SK-N-SH (cell line): ENCODE measurements around the gene GPATCH2L. TPM values are rescaled to one million over a fixed set of nuclear protein-coding genes. Genes with fewer than 3 reads are reported as not detected.

ENCODE experiments used
- CTCF ChIA-PET: fragments of 300-600, 350-600 bp; formaldehyde crosslinking; extraction: SDS; loops from one replicate; lab custom pipeline; 2021; lab: Yijun Ruan, JAX
- POLR2A ChIA-PET: fragments of 350-600 bp; sonication (Branson Sonifier 250); formaldehyde crosslinking; extraction: SDS; loops from one replicate; lab custom pipeline; 2020; ENCODE audit warnings: antibody characterized with exemption, inconsistent platforms; lab: Yijun Ruan, JAX
- DNase-seq: peaks from one replicate; pipeline ENCODE4 v3.0.0; 2012
- H2AFZ ChIP-seq: fragments of 200-600 bp; sonication (generic); 2 replicates; pipeline ENCODE4 v1.8.1; 2016; ENCODE audit warnings: antibody characterized with exemption, mild to moderate bottlenecking, low read depth
- H3F3A ChIP-seq: fragments of 200-600 bp; sonication (generic); replicated peaks from 2 replicates; pipeline ENCODE3; 2016; ENCODE audit warnings: antibody characterized with exemption, mild to moderate bottlenecking; ENCODE audit not compliant: insufficient read depth
- H3K27ac ChIP-seq, 2 experiments: fragments of 200-500 bp in 1 of 2; fragments of 200-600 bp in 1 of 2; sonication (Bioruptor generic) in 1 of 2; sonication (generic), shearing (Covaris generic) in 1 of 2; 2 replicates each; pipeline versions ENCODE4 v1.5.1 to v1.6.1; 2014 to 2016; ENCODE audit warnings: low read depth in 2 of 2, inconsistent platforms in 1 of 2, low read length in 1 of 2, mild to moderate bottlenecking in 1 of 2, mixed read lengths in 1 of 2
- H3K27me3 ChIP-seq: fragments of 200-600 bp; sonication (generic), shearing (Covaris generic); 2 replicates; pipeline ENCODE4 v1.6.1; 2016; ENCODE audit warnings: mixed run types; ENCODE audit not compliant: insufficient read depth
- H3K36me3 ChIP-seq, 2 experiments: fragments of 200-500 bp in 1 of 2; fragments of 200-600 bp in 1 of 2; sonication (Bioruptor generic) in 1 of 2; sonication (generic) in 1 of 2; replicated peaks in 1 of 2; 2 replicates each; pipeline versions ENCODE3 to v1.5.1; 2014 to 2016; ENCODE audit warnings: low read length in 1 of 2, mild to moderate bottlenecking in 1 of 2; ENCODE audit not compliant: insufficient read depth in 2 of 2, control insufficient read depth in 1 of 2
- H3K4me1 ChIP-seq, 2 experiments: fragments of 200-500 bp in 1 of 2; fragments of 200-600 bp in 1 of 2; sonication (Bioruptor generic) in 1 of 2; sonication (generic), shearing (Covaris generic) in 1 of 2; 2 replicates each; pipeline versions ENCODE4 v1.5.1 to v1.6.1; 2014 to 2016; ENCODE audit warnings: low read depth in 1 of 2, low read length in 1 of 2, mixed run types in 1 of 2; ENCODE audit not compliant: insufficient read depth in 2 of 2, control insufficient read depth in 1 of 2
- H3K4me2 ChIP-seq: fragments of 200-600 bp; sonication (generic), shearing (Covaris generic); 2 replicates; pipeline ENCODE4 v1.6.1; 2017; ENCODE audit warnings: mixed run types
- H3K4me3 ChIP-seq, 2 experiments: fragments of 200-500 bp in 1 of 2; fragments of 200-600 bp in 1 of 2; sonication (Bioruptor generic) in 1 of 2; sonication (generic), shearing (Covaris generic) in 1 of 2; 2 replicates each; pipeline versions ENCODE4 v1.5.1 to v1.8.1; 2014 to 2016; ENCODE audit warnings: low read depth in 2 of 2, inconsistent platforms in 1 of 2, low read length in 1 of 2, mild to moderate bottlenecking in 1 of 2, mixed read lengths in 1 of 2, moderate library complexity in 1 of 2
- H3K79me2 ChIP-seq: fragments of 200-600 bp; sonication (generic); 2 replicates; pipeline ENCODE4 v1.8.1; 2017; ENCODE audit warnings: mild to moderate bottlenecking; ENCODE audit not compliant: insufficient read depth
- H3K9ac ChIP-seq: fragments of 200-600 bp; sonication (generic); 2 replicates; pipeline ENCODE4 v1.6.1; 2017; ENCODE audit warnings: mixed run types
- H3K9me2 ChIP-seq: fragments of 200-600 bp; sonication (generic); 2 replicates; pipeline ENCODE4 v1.6.1; 2017; ENCODE audit warnings: mixed run types
- H3K9me3 ChIP-seq: fragments of 200-600 bp; sonication (generic); 2 replicates; pipeline ENCODE4 v1.6.1; 2017; ENCODE audit warnings: mixed run types, mild to moderate bottlenecking, moderate library complexity
- H4K20me1 ChIP-seq: fragments of 200-600 bp; sonication (generic); 2 replicates; pipeline ENCODE4 v1.6.1; 2017; ENCODE audit warnings: mild to moderate bottlenecking, mixed run types; ENCODE audit not compliant: insufficient read depth
- CHD2 ChIP-seq: fragments of 150-350 bp; IDR thresholded peaks from 2 replicates; pipeline ENCODE4 v1.6.1; 2018; ENCODE audit warnings: low read length; ENCODE audit not compliant: partially characterized antibody
- ELF1 ChIP-seq: IDR thresholded peaks from 2 replicates; pipeline ENCODE4 v1.4.0; 2012
- FOXJ3 ChIP-seq: sonication (generic); formaldehyde crosslinking; IDR thresholded peaks from 2 replicates; pipeline ENCODE4 v1.5.1; 2020; ENCODE audit warnings: mild to moderate bottlenecking, missing genetic modification reagents
- GATA2 ChIP-seq: sonication (generic); formaldehyde crosslinking; IDR thresholded peaks from 2 replicates; pipeline ENCODE4 v1.5.0; 2020; ENCODE audit warnings: mild to moderate bottlenecking, missing genetic modification reagents
- JUND ChIP-seq: IDR thresholded peaks from 2 replicates; pipeline ENCODE4 v1.4.0; 2012
- POLR2AphosphoS5 ChIP-seq: IDR thresholded peaks from 2 replicates; pipeline ENCODE4 v1.6.1; 2012; ENCODE audit warnings: low read depth, low read length
- RCOR1 ChIP-seq: fragments of 150-350 bp; IDR thresholded peaks from 2 replicates; pipeline ENCODE4 v1.6.1; 2017; ENCODE audit warnings: antibody characterized with exemption, low read length
- REST ChIP-seq: IDR thresholded peaks from 2 replicates; pipeline ENCODE4 v1.6.1; 2012; ENCODE audit warnings: mild to moderate bottlenecking, low read depth, low read length, moderate library complexity
- RFX5 ChIP-seq: IDR thresholded peaks from 2 replicates; pipeline ENCODE4 v1.6.1; 2012; ENCODE audit warnings: mild to moderate bottlenecking, improper control_type of control experiment, low read length
- SMC3 ChIP-seq: IDR thresholded peaks from 2 replicates; pipeline ENCODE4 v1.6.1; 2012; ENCODE audit warnings: low read depth, low read length, improper control_type of control experiment
- TCF12 ChIP-seq: IDR thresholded peaks from 2 replicates; pipeline ENCODE4 v1.4.0; 2012
- YY1 ChIP-seq: IDR thresholded peaks from 2 replicates; pipeline ENCODE4 v1.4.0; 2012; ENCODE audit warnings: low read depth, mild to moderate bottlenecking
- ZBTB33 ChIP-seq: IDR thresholded peaks from 2 replicates; pipeline ENCODE4 v1.4.0; 2012; ENCODE audit warnings: low read depth, borderline replicate concordance
- WGBS: methylation state at CpG from one replicate; pipeline ENCODE4 v1.1.6; 2017; ENCODE audit warnings: low lambda C conversion rate; 5-methylcytosine and 5-hydroxymethylcytosine counted together
- polyA plus RNA-seq, 3 experiments: library from polyadenylated mRNA; depleted of rRNA; stranded (reverse); fragments of >200 nt; gene quantifications; 2 replicates each; pipeline ENCODE4 v1.2.3, GENCODE V29; 2012
- TF ChIP-seq, protein P1 (sequence below): fragments of 150-350 bp; IDR thresholded peaks from 2 replicates; pipeline ENCODE4 v1.6.1; 2017; ENCODE audit warnings: antibody characterized with exemption, low read length, low read depth, borderline replicate concordance
- TF ChIP-seq, protein P2 (sequence below): IDR thresholded peaks from 2 replicates; pipeline ENCODE4 v1.4.0; 2012; ENCODE audit warnings: low read depth, borderline replicate concordance
- TF ChIP-seq, protein P3 (sequence below): fragments of 200-600 bp; sonication (generic); IDR thresholded peaks from 2 replicates; pipeline ENCODE4 v1.6.1; 2017; ENCODE audit warnings: antibody characterized with exemption, mild to moderate bottlenecking, moderate library complexity

Gene GPATCH2L
- polyA plus RNA-seq, 1 of the 3 experiments (the other 2 are of a cell fraction) = 17.7 TPM

- no peak for TF ChIP-seq REST
Observed at GRCh38 chr14:76121089-76121748, 30.5 kb upstream of the GPATCH2L start (continued).

- no peaks in the 10 kb centered on the region for H3K27me3 ChIP-seq
- no peak for DNase-seq
- no peak overlapping the region for H3K27ac ChIP-seq
- ChIA-PET POLR2A (no interaction called here), CTCF (interaction anchor here (0.6 to 3.3 kb wide), 3 partner anchors 10 to 229 kb away, joined by 3 to 12 read pairs (median 8); no protein-coding TSS in a partner anchor)
- 47% methylated on average over 10 of the region's 10 CpGs for WGBS
- H3K9me3 ChIP-seq = no peaks in the 10 kb centered on the region
- H2AFZ ChIP-seq = no peak overlapping the region
- no peaks in the 10 kb centered on the region for H3K79me2 ChIP-seq
- H3K4me1 ChIP-seq = no peaks in the 10 kb centered on the region
- H3K9me2 ChIP-seq = no peaks in the 10 kb centered on the region
- H4K20me1 ChIP-seq = no peaks in the 10 kb centered on the region
- H3K4me2 ChIP-seq = no peak overlapping the region
- no peak overlapping the region for H3K4me3 ChIP-seq
- no peak overlapping the region for H3K9ac ChIP-seq
- no peaks in the 10 kb centered on the region for H3K36me3 ChIP-seq
- no peaks in the 10 kb centered on the region for H3F3A ChIP-seq
- no peak for TF ChIP-seq RCOR1
- TF ChIP-seq REST = no peak
- no peak for TF ChIP-seq ZBTB33
- TF ChIP-seq POLR2AphosphoS5 = no peak
- no peak for TF ChIP-seq YY1
- TF ChIP-seq FOXJ3 = no peak
- TF ChIP-seq JUND = no peak
- TF ChIP-seq RFX5 = no peak
- TF ChIP-seq ELF1 = no peak
- TF ChIP-seq, protein P1, sequence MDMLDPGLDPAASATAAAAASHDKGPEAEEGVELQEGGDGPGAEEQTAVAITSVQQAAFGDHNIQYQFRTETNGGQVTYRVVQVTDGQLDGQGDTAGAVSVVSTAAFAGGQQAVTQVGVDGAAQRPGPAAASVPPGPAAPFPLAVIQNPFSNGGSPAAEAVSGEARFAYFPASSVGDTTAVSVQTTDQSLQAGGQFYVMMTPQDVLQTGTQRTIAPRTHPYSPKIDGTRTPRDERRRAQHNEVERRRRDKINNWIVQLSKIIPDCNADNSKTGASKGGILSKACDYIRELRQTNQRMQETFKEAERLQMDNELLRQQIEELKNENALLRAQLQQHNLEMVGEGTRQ = no peak
- TF ChIP-seq, protein P2, sequence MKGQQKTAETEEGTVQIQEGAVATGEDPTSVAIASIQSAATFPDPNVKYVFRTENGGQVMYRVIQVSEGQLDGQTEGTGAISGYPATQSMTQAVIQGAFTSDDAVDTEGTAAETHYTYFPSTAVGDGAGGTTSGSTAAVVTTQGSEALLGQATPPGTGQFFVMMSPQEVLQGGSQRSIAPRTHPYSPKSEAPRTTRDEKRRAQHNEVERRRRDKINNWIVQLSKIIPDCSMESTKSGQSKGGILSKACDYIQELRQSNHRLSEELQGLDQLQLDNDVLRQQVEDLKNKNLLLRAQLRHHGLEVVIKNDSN = no peak
- TF ChIP-seq CHD2 = no peak
- no peak for TF ChIP-seq GATA2 (CRISPR knock-in tag)
- TF ChIP-seq SMC3 = no peak
- TF ChIP-seq, protein P3, sequence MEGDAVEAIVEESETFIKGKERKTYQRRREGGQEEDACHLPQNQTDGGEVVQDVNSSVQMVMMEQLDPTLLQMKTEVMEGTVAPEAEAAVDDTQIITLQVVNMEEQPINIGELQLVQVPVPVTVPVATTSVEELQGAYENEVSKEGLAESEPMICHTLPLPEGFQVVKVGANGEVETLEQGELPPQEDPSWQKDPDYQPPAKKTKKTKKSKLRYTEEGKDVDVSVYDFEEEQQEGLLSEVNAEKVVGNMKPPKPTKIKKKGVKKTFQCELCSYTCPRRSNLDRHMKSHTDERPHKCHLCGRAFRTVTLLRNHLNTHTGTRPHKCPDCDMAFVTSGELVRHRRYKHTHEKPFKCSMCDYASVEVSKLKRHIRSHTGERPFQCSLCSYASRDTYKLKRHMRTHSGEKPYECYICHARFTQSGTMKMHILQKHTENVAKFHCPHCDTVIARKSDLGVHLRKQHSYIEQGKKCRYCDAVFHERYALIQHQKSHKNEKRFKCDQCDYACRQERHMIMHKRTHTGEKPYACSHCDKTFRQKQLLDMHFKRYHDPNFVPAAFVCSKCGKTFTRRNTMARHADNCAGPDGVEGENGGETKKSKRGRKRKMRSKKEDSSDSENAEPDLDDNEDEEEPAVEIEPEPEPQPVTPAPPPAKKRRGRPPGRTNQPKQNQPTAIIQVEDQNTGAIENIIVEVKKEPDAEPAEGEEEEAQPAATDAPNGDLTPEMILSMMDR = no peak
- no peak for TF ChIP-seq TCF12
Observed at GRCh38 chr14:76123426-76124225, 28.1 kb upstream of the GPATCH2L start.
